H9 (cell line): ENCODE results near the gene B3GALT4. TPM values are rescaled to one million over a fixed set of nuclear protein-coding genes. Genes with fewer than 3 reads are reported as not detected.

Source experiments
- DNase-seq: peaks from one replicate; pipeline ENCODE4 v3.0.0-alpha.2; 2017
- H2AFZ ChIP-seq: one replicate; pipeline ENCODE4 v1.6.1; 2013; ENCODE audit warnings: mild to moderate bottlenecking, low read length, control low read depth, moderate library complexity
- H2AK5ac ChIP-seq: 2 replicates; pipeline ENCODE4 v1.6.1; 2013; ENCODE audit warnings: low read length, control low read depth, mixed read lengths; ENCODE audit not compliant: insufficient read length
- H2BK120ac ChIP-seq: one replicate; pipeline ENCODE4 v1.6.1; 2013; ENCODE audit warnings: low read depth, mild to moderate bottlenecking, low read length, control low read depth, inconsistent platforms; ENCODE audit not compliant: poor library complexity, severe bottlenecking
- H2BK12ac ChIP-seq: 2 replicates; pipeline ENCODE4 v1.6.1; 2013; ENCODE audit warnings: low read length, control low read depth, mixed read lengths, low read depth; ENCODE audit not compliant: insufficient read length
- H2BK15ac ChIP-seq: 2 replicates; pipeline ENCODE4 v1.6.1; 2013; ENCODE audit warnings: low read depth, low read length, control low read depth
- H2BK20ac ChIP-seq: one replicate; pipeline ENCODE4 v1.6.1; 2013; ENCODE audit warnings: low read depth, mild to moderate bottlenecking, low read length, control low read depth, inconsistent platforms; ENCODE audit not compliant: poor library complexity, severe bottlenecking
- H2BK5ac ChIP-seq: 2 replicates; pipeline ENCODE4 v1.6.1; 2013; ENCODE audit warnings: low read length, control low read depth, mixed read lengths; ENCODE audit not compliant: insufficient read length
- H3K14ac ChIP-seq: 2 replicates; pipeline ENCODE4 v1.6.1; 2013; ENCODE audit warnings: low read length, control low read depth; ENCODE audit not compliant: insufficient read depth
- H3K18ac ChIP-seq: 2 replicates; pipeline ENCODE4 v1.6.1; 2013; ENCODE audit warnings: low read depth, mild to moderate bottlenecking, mixed read lengths, low read length, control low read depth; ENCODE audit not compliant: insufficient read length
- H3K23ac ChIP-seq: 2 replicates; pipeline ENCODE4 v1.6.1; 2013; ENCODE audit warnings: low read length, control low read depth, mixed read lengths, low read depth; ENCODE audit not compliant: insufficient read length
- H3K23me2 ChIP-seq: 2 replicates; pipeline ENCODE4 v1.6.1; 2013; ENCODE audit warnings: low read depth, mild to moderate bottlenecking, mixed read lengths, low read length, control low read depth; ENCODE audit not compliant: insufficient read length, poor library complexity, severe bottlenecking
- H3K27ac ChIP-seq: 2 replicates; pipeline ENCODE4 v1.5.1; 2013; ENCODE audit warnings: low read length, control low read depth, mixed read lengths, low read depth; ENCODE audit not compliant: insufficient read length
- H3K27me3 ChIP-seq: 2 replicates; pipeline ENCODE4 v1.6.1; 2013; ENCODE audit warnings: low read length, control low read depth, inconsistent platforms; ENCODE audit not compliant: insufficient read depth
- H3K4ac ChIP-seq: 2 replicates; pipeline ENCODE4 v1.6.1; 2013; ENCODE audit warnings: low read depth, mild to moderate bottlenecking, control low read depth, inconsistent platforms, low read length, moderate library complexity
- H3K4me1 ChIP-seq: 2 replicates; pipeline ENCODE4 v1.6.1; 2013; ENCODE audit warnings: low read length, control low read depth, inconsistent platforms; ENCODE audit not compliant: insufficient read depth
- H3K4me2 ChIP-seq: 2 replicates; pipeline ENCODE4 v1.6.1; 2013; ENCODE audit warnings: low read length, control low read depth, mixed read lengths; ENCODE audit not compliant: insufficient read length, insufficient read depth
- H3K56ac ChIP-seq: 2 replicates; pipeline ENCODE4 v1.6.1; 2013; ENCODE audit warnings: low read depth, mild to moderate bottlenecking, mixed read lengths, low read length, control low read depth; ENCODE audit not compliant: insufficient read length
- H3K79me1 ChIP-seq: 2 replicates; pipeline ENCODE4 v1.6.1; 2013; ENCODE audit warnings: low read depth, mild to moderate bottlenecking, moderate library complexity, low read length, control low read depth, inconsistent platforms; ENCODE audit not compliant: insufficient read depth, poor library complexity, severe bottlenecking
- H3K79me2 ChIP-seq: 2 replicates; pipeline ENCODE4 v1.6.1; 2013; ENCODE audit warnings: low read length, control low read depth, inconsistent platforms; ENCODE audit not compliant: insufficient read depth
- H3K9ac ChIP-seq: 2 replicates; pipeline ENCODE4 v1.6.1; 2013; ENCODE audit warnings: low read length, control low read depth, mixed read lengths; ENCODE audit not compliant: insufficient read length; ENCODE audit errors: extremely low read depth
- H3K9me3 ChIP-seq: one replicate; pipeline ENCODE4 v1.6.1; 2013; ENCODE audit warnings: low read depth, low read length, inconsistent platforms; ENCODE audit not compliant: control insufficient read depth
- H3T11ph ChIP-seq: one replicate; pipeline ENCODE4 v1.6.1; 2013; ENCODE audit warnings: mild to moderate bottlenecking, low read length, control low read depth, inconsistent platforms
- H4K20me1 ChIP-seq: one replicate; pipeline ENCODE4 v1.6.1; 2013; ENCODE audit not compliant: control insufficient read depth, insufficient read length, insufficient read depth
- H4K5ac ChIP-seq: 2 replicates; pipeline ENCODE4 v1.6.1; 2013; ENCODE audit warnings: low read depth, mild to moderate bottlenecking, mixed read lengths, low read length, control low read depth; ENCODE audit not compliant: insufficient read length
- H4K8ac ChIP-seq: replicated peaks from 2 replicates; pipeline ENCODE4 v1.6.1; 2013; ENCODE audit warnings: low read length, control low read depth, mixed read lengths, low read depth; ENCODE audit not compliant: insufficient read length
- H4K91ac ChIP-seq: 2 replicates; pipeline ENCODE4 v1.6.1; 2013; ENCODE audit warnings: low read depth, mild to moderate bottlenecking, moderate library complexity, mixed read lengths, low read length, control low read depth; ENCODE audit not compliant: insufficient read length
- H3K27ac Mint-ChIP-seq, 3 experiments: 2 replicates in 2 of 3; 3 replicates in 1 of 3; pipeline ENCODE4 v1.8.0; 2020 to 2021; ENCODE audit warnings: mixed read lengths in 3 of 3, mild to moderate bottlenecking in 1 of 3, moderate library complexity in 1 of 3
- H3K27me3 Mint-ChIP-seq: 2 replicates; pipeline ENCODE4 v1.8.0; 2021; ENCODE audit warnings: low read depth, mild to moderate bottlenecking, moderate library complexity, mixed read lengths
- H3K36me3 Mint-ChIP-seq, 3 experiments: 2 replicates in 2 of 3; 3 replicates in 1 of 3; pipeline ENCODE4 v1.8.0; 2020 to 2021; ENCODE audit warnings: low read depth in 3 of 3, mixed read lengths in 3 of 3; ENCODE audit not compliant: insufficient read depth in 1 of 3
- H3K4me1 Mint-ChIP-seq, 2 experiments: 2 replicates each; pipeline ENCODE4 v1.8.0; 2020; ENCODE audit warnings: mixed read lengths in 2 of 2
- H3K4me3 Mint-ChIP-seq, 2 experiments: 2 replicates in 1 of 2; 3 replicates in 1 of 2; pipeline ENCODE4 v1.8.0; 2020 to 2021; ENCODE audit warnings: mild to moderate bottlenecking in 2 of 2, mixed read lengths in 2 of 2, moderate library complexity in 1 of 2
- H3K9me3 Mint-ChIP-seq, 2 experiments: 2 replicates in 1 of 2; 3 replicates in 1 of 2; pipeline ENCODE4 v1.8.0; 2020; ENCODE audit warnings: mild to moderate bottlenecking in 2 of 2, mixed read lengths in 2 of 2, moderate library complexity in 1 of 2
- WGBS: extraction: QIAGEN DNeasy Blood & Tissue Kit; methylation state at CpG from one replicate; pipeline ENCODE4 v1.1.7; 2013; ENCODE audit warnings: missing lambda C conversion rate, low lambda C conversion rate, mixed read lengths; ENCODE audit not compliant: insufficient read length; ENCODE audit errors: extremely low coverage; 5-methylcytosine and 5-hydroxymethylcytosine counted together
- total RNA-seq: library from RNA; stranded (reverse); gene quantifications from 2 replicates; pipeline ENCODE4 v1.2.1, GENCODE V29; 2021
- TF ChIP-seq, protein P1 (sequence below): fragments of 200-600 bp; sonication (generic); conservative IDR thresholded peaks from 3 replicates; pipeline ENCODE4 v1.8.0; 2021; ENCODE audit warnings: antibody characterized with exemption, mild to moderate bottlenecking

The B3GALT4 gene
- total RNA-seq, 1 experiment from 2014 or later: 3.2 TPM

DNA sequence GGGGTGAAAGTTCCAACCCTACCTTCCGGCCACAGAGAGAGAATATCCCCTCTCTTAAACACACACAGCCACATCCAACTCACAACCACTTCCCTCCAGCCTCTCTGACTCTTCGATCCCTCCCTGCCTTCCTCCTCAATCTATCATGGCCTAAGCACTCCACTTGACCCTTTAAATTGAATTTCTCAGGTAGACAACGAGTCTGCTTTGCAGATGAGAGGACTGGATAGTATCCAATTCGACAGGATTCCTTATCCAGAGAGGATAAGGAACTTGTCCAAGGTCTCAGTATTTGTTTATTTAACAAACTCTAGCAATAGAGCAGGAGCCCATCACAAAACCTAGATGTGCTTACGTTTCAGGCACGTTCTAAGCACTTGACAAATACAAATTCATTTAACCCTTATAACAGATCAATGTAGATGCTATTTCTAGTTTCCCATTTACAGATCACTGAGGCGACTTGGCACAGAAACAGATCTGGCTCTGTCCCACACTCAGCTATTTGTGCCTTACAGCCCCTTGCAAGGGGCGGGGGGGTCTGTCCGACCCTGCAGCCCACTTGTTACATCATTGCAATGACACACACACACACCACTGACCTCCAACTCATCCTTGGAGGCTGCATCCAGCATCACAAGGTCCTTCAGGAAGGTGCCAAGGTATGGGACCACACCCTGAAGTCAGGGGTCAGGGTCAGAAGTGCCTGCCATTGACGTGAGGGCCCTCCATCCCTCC lies 17.3 kb downstream of the B3GALT4 start:
- H3K18ac ChIP-seq: no peak overlapping the region
- DNase-seq: no peak
- H2BK120ac ChIP-seq: no peak overlapping the region
- Mint-ChIP-seq H3K36me3 (peaks cover 16 to 46% (median 44%) of the 10 kb centered on the region in 3 experiments), H3K27me3 (no peaks in the 10 kb centered on the region), H3K9me3 (no peaks in the 10 kb centered on the region), H3K4me1 (peaks cover 13 to 21% of the 10 kb centered on the region in 2 experiments), H3K27ac (peak overlapping the region in 1 of 3 experiments; percentile 8; a peak in 2 of 7 replicates), H3K4me3 (peak overlapping the region in 1 of 2 experiments; percentile 41; a peak in 2 of 5 replicates)
- peaks cover 25% of the 10 kb centered on the region for H3K23me2 ChIP-seq
- H3K4me2 ChIP-seq: no peak overlapping the region
- no peak overlapping the region for H3K14ac ChIP-seq
- H3K23ac ChIP-seq: no peak overlapping the region
- H4K20me1 ChIP-seq: no peaks in the 10 kb centered on the region
- no peak overlapping the region for H2BK20ac ChIP-seq
- H3K79me2 ChIP-seq: peaks cover 5% of the 10 kb centered on the region; the same call in 1 of the 2 replicates
- no peak overlapping the region for H3K9ac ChIP-seq
- H4K5ac ChIP-seq: no peak overlapping the region
- H3K27me3 ChIP-seq: no peaks in the 10 kb centered on the region
- no peak overlapping the region for H3K56ac ChIP-seq
- TF ChIP-seq, protein P1, sequence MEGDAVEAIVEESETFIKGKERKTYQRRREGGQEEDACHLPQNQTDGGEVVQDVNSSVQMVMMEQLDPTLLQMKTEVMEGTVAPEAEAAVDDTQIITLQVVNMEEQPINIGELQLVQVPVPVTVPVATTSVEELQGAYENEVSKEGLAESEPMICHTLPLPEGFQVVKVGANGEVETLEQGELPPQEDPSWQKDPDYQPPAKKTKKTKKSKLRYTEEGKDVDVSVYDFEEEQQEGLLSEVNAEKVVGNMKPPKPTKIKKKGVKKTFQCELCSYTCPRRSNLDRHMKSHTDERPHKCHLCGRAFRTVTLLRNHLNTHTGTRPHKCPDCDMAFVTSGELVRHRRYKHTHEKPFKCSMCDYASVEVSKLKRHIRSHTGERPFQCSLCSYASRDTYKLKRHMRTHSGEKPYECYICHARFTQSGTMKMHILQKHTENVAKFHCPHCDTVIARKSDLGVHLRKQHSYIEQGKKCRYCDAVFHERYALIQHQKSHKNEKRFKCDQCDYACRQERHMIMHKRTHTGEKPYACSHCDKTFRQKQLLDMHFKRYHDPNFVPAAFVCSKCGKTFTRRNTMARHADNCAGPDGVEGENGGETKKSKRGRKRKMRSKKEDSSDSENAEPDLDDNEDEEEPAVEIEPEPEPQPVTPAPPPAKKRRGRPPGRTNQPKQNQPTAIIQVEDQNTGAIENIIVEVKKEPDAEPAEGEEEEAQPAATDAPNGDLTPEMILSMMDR: no peak
- no peak overlapping the region for H2BK5ac ChIP-seq
- H3K79me1 ChIP-seq: no peaks in the 10 kb centered on the region
- no peak overlapping the region for H2AFZ ChIP-seq
- H3K27ac ChIP-seq: no peak overlapping the region
- H2BK12ac ChIP-seq: no peak overlapping the region
- no peak overlapping the region for H2AK5ac ChIP-seq
- H2BK15ac ChIP-seq: no peak overlapping the region
- no peaks in the 10 kb centered on the region for H3K9me3 ChIP-seq
- no peak overlapping the region for H3T11ph ChIP-seq
- H4K91ac ChIP-seq: no peak overlapping the region
- WGBS: no CpG with 5 or more reads among the region's 10 CpGs
- H3K4ac ChIP-seq: no peak overlapping the region
- H3K4me1 ChIP-seq: no peaks in the 10 kb centered on the region
- no peak overlapping the region for H4K8ac ChIP-seq
